ENCODE data around the gene RAMACL.

The RAMACL gene

GRCh38 chr6:166621114-166621540 lies 34.6 kb upstream of the RAMACL start:
- no peak overlapping the region for H3K27ac ChIP-seq
- no peak for TF ChIP-seq CTCF (conservative IDR thresholded peaks at IDR 0.05)

- no peak for TF ChIP-seq CTCF (conservative IDR thresholded peaks at IDR 0.05)
Observed at GRCh38 chr6:166620478-166621113, 34.1 kb upstream of the RAMACL start.

DNA sequence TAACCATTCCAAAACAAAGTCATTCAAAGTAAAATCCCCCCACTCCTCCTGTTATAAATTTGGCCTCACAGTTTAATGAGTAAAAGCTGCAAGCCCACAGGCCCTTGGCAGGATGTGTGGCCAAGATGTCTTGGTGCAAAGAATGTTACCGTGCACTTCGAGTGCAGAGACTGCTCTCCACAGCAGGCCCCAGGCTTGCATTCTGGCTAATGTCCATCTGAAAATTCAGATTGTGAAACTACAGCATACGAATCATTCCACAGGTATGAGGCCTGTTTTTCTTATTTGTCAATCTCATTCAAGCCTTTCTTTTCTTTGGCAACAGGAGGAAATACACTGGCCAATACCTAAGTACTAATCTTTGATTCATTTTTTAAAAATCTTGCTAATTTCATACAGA lies 33.4 kb upstream of the RAMACL start:
- no peak for TF ChIP-seq CTCF (conservative IDR thresholded peaks at IDR 0.05)
- H3K27ac ChIP-seq, result no peak overlapping the region

More at GRCh38 chr6:166620478-166621113, 34.1 kb upstream of the RAMACL start:
- no peak overlapping the region for H3K27ac ChIP-seq

GRCh38 chr6:166618866-166619761 lies 32.6 kb upstream of the RAMACL start:
- no peak overlapping the region for H3K27ac ChIP-seq
- no peak for TF ChIP-seq CTCF (conservative IDR thresholded peaks at IDR 0.05)

GRCh38 chr6:166618251-166618650 lies 31.8 kb upstream of the RAMACL start:
- no peak overlapping the region for H3K27ac ChIP-seq
- no peak for TF ChIP-seq CTCF (conservative IDR thresholded peaks at IDR 0.05)

DNA sequence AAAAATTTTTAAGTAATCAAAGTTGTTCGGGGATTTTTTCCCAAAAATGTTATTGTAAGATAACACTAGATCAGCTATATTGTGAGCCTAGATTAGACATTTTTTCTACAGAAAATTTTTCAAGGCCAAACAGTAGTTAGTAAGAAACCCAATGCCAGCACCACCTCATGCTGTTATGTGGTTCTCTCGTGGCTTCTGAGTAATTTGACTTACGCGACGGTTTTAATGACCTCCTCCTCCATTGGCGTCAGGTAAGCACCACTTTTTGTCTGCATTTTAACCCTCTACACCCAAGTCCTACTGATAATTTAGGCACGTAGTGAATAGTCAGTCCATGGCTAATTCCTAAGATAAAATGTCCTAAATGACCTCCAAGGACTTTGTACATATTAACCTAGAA lies 30.9 kb upstream of the RAMACL start:
- no peak for TF ChIP-seq CTCF (conservative IDR thresholded peaks at IDR 0.05)
- H3K27ac ChIP-seq, result no peak overlapping the region
